ENCODE measurements around the gene ECM1. TPM values are rescaled to one million over a fixed set of nuclear protein-coding genes. Genes with fewer than 3 reads are reported as not detected.

The ECM1 gene
- total RNA-seq, 1 donor from 2014 or later = 16.9 TPM

GRCh38 chr1:150493175-150493574, 14.7 kb upstream of the ECM1 start:
- Histone ChIP-seq H3K36me3 (peaks cover 85% of the 10 kb centered on the region), H3K27ac (no peak overlapping the region), H3K4me1 (peaks cover 6% of the 10 kb centered on the region), H3K9me3 (no peaks in the 10 kb centered on the region), H3K27me3 (ENCODE audit: low read depth) (no peaks in the 10 kb centered on the region), H3K4me3 (no peak overlapping the region)
- TF ChIP-seq CTCF (IDR thresholded peaks at IDR 0.05) = no peak
- intact Hi-C loops (cut with DNase I) = no loop called here
- DNase-seq (no peak), ATAC-seq (no peak)

GRCh38 chr1:150498342-150498741, 9.6 kb upstream of the ECM1 start:
- DNase-seq = peak; percentile 38
- intact Hi-C loops (cut with DNase I) = no loop called here
- ATAC-seq = no peak
- Histone ChIP-seq H3K4me3 (no peak overlapping the region), H3K36me3 (peaks cover 86% of the 10 kb centered on the region), H3K27me3 (ENCODE audit: low read depth) (no peaks in the 10 kb centered on the region), H3K27ac (no peak overlapping the region), H3K9me3 (no peaks in the 10 kb centered on the region), H3K4me1 (no peaks in the 10 kb centered on the region)
- TF ChIP-seq CTCF (IDR thresholded peaks at IDR 0.05) = no peak

GRCh38 chr1:150505431-150505830, 2.5 kb upstream of the ECM1 start:
- peaks cover 51% of the 10 kb centered on the region for H3K36me3 ChIP-seq
- H3K27ac ChIP-seq = no peak overlapping the region
- no peak overlapping the region for H3K4me3 ChIP-seq
- no peak for TF ChIP-seq CTCF (IDR thresholded peaks at IDR 0.05)
- H3K27me3 ChIP-seq (ENCODE audit: low read depth) = no peaks in the 10 kb centered on the region
- DNase-seq (peak; percentile 15), ATAC-seq (no peak)
- H3K4me1 ChIP-seq = peaks cover 20% of the 10 kb centered on the region
- H3K9me3 ChIP-seq = no peaks in the 10 kb centered on the region
- intact Hi-C loops (cut with DNase I) = no loop called here

DNA sequence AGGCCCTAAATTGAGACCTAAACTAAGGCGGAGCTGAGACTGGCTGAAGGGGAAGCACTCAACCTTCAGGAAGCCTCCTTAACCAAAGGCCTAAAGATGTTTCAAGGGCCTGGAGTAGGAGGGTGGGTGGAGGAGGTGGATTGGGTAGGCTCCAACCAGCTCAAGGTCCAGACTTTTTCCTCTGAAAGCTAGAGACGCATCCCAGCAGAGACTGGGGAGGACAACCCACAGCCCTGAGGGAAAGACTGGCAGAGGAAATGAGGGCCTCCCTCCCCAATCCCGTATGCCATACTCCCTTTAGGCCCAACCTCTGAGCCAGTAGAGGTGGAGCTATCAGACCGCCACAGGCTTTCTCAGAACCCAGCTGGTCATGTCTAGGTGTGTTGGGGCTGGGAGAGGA, 1.1 kb downstream of the ECM1 start:
- ATAC-seq = peak; percentile 47 to 71
- Histone ChIP-seq H3K9me3 (no peaks in the 10 kb centered on the region), H3K27me3 (ENCODE audit: low read depth) (no peaks in the 10 kb centered on the region), H3K4me1 (peaks cover 20% of the 10 kb centered on the region), H3K27ac (peak overlapping the region; percentile 69), H3K4me3 (peak overlapping the region; percentile 37), H3K36me3 (peaks cover 27% of the 10 kb centered on the region)
- peak; percentile 26 for DNase-seq
- TF ChIP-seq CTCF (IDR thresholded peaks at IDR 0.05) = no peak
- intact Hi-C loops (cut with DNase I) = no loop called here

- Histone ChIP-seq H3K4me1 (peaks cover 29% of the 10 kb centered on the region), H3K4me3 (no peak overlapping the region), H3K27ac (no peak overlapping the region), H3K36me3 (peaks cover 5% of the 10 kb centered on the region), H3K9me3 (no peaks in the 10 kb centered on the region), H3K27me3 (ENCODE audit: low read depth) (no peaks in the 10 kb centered on the region)
- intact Hi-C loops (cut with DNase I) = no loop called here
- ATAC-seq = no peak
- no peak for TF ChIP-seq CTCF (IDR thresholded peaks at IDR 0.05)
- peak; percentile 41 for DNase-seq
These were observed 3.6 kb downstream of the ECM1 start for GRCh38 chr1:150511551-150511950.

All from lower lobe of right lung (tissue), 2 donors.